ENCODE results near the gene NELL1. TPM values are rescaled to one million over a fixed set of nuclear protein-coding genes. Genes with fewer than 3 reads are reported as not detected.

The NELL1 gene
- total and polyA plus RNA-seq, 10 donors, result 0.20 TPM; not detected in 9

DNA sequence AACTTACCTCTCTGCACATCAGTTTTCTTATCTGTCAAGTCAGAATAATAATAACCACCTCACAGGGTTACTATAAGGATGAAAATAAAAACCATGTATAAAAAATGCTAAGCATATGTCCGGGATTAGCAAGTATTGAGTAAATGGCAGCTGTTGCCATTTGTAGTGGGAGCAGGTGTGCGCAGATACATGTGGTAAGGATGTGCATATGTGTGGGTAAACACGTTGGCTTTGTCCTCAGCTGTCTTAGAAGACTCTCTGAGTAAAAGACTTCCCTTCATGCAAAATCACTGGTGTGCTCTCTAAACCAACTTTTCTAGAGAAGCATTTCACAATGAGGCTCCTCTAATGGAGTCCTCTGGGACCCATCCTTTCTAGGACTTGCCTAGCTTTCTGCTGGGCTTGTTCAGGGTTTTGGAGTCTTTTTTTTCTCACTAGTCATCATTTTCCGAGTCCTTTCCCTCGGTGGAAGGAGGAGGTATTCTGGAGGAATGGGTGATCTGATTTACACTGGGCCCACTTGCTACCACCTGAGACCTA, 62.4 kb downstream of the NELL1 start:
- H3K4me1 ChIP-seq, result no peaks in the 10 kb centered on the region
- no peak overlapping the region for H3K4me3 ChIP-seq
- H3K27me3 ChIP-seq (replicated peaks in 1 of 7), result no peaks in the 10 kb centered on the region
- DNase-seq, result no peak
- peaks cover 0 to 30% (median 0%) of the 10 kb centered on the region in 8 donors for H3K9me3 ChIP-seq
- TF ChIP-seq, protein P1, sequence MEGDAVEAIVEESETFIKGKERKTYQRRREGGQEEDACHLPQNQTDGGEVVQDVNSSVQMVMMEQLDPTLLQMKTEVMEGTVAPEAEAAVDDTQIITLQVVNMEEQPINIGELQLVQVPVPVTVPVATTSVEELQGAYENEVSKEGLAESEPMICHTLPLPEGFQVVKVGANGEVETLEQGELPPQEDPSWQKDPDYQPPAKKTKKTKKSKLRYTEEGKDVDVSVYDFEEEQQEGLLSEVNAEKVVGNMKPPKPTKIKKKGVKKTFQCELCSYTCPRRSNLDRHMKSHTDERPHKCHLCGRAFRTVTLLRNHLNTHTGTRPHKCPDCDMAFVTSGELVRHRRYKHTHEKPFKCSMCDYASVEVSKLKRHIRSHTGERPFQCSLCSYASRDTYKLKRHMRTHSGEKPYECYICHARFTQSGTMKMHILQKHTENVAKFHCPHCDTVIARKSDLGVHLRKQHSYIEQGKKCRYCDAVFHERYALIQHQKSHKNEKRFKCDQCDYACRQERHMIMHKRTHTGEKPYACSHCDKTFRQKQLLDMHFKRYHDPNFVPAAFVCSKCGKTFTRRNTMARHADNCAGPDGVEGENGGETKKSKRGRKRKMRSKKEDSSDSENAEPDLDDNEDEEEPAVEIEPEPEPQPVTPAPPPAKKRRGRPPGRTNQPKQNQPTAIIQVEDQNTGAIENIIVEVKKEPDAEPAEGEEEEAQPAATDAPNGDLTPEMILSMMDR (IDR thresholded peaks at IDR 0.05 in 8 of 11, conservative IDR thresholded peaks at IDR 0.05 in 3 of 11), result no peak
- TF ChIP-seq POLR2AphosphoS5 (IDR thresholded peaks at IDR 0.05) (no peak), POLR2A (IDR thresholded peaks at IDR 0.05) (no peak)
- 72 to 84% (median 77%) methylated on average over 5 of the region's 5 CpGs for WGBS, 5 donors
- intact Hi-C loops (cut with DNase I; ENCODE audit: low total_unique reads), result no loop called here
- no peak overlapping the region for H3K27ac ChIP-seq
- H3K36me3 ChIP-seq, result no peaks in the 10 kb centered on the region

DNA sequence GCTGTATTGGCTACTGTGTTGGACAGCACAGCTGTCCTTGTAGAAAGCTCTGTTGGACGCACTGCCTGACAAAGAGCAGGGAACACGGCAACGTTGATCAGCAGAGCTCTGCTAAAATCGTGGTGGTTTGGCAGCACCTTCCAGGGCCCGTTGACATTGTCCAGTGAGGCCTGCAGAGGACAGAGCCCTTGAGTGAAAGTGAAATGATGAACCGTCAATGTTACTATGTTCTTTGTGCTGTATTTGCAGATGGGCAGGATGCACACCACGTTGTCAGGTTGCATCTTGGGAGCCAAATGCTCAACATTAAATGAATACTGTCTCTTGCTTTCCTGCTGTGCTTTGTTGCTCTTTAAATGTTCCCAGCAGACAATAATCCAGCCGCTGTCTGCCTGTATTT, 69.7 kb downstream of the NELL1 start:
- Histone ChIP-seq H3K4me1 (no peaks in the 10 kb centered on the region), H3K27ac (no peak overlapping the region), H3K36me3 (no peaks in the 10 kb centered on the region), H3K9me3 (peaks cover 0 to 14% (median 0%) of the 10 kb centered on the region in 8 donors), H3K27me3 (replicated peaks in 1 of 7) (no peaks in the 10 kb centered on the region), H3K4me3 (no peak overlapping the region)
- DNase-seq, result no peak
- 55 to 63% (median 60%) methylated on average over 8 of the region's 8 CpGs for WGBS, 5 donors
- intact Hi-C loops (cut with DNase I; ENCODE audit: low total_unique reads), result no loop called here
- TF ChIP-seq POLR2A (IDR thresholded peaks at IDR 0.05) (no peak), POLR2AphosphoS5 (IDR thresholded peaks at IDR 0.05) (no peak)
- TF ChIP-seq, protein P1 (IDR thresholded peaks at IDR 0.05 in 8 of 11, conservative IDR thresholded peaks at IDR 0.05 in 3 of 11), result no peak

GRCh38 chr11:20739577-20739976, 70.2 kb downstream of the NELL1 start:
- H3K27ac ChIP-seq, result no peak overlapping the region
- no peak for DNase-seq
- 52 to 69% (median 59%) methylated on average over 4 of the region's 4 CpGs for WGBS, 5 donors
- H3K4me3 ChIP-seq, result no peak overlapping the region
- no peaks in the 10 kb centered on the region for H3K4me1 ChIP-seq
- H3K36me3 ChIP-seq, result no peaks in the 10 kb centered on the region
- intact Hi-C loops (cut with DNase I; ENCODE audit: low total_unique reads), result no loop called here
- no peak for TF ChIP-seq POLR2A (IDR thresholded peaks at IDR 0.05)
- TF ChIP-seq POLR2AphosphoS5 (IDR thresholded peaks at IDR 0.05), result no peak
- TF ChIP-seq, protein P1 (IDR thresholded peaks at IDR 0.05 in 8 of 11, conservative IDR thresholded peaks at IDR 0.05 in 3 of 11), result no peak
- peaks cover 0 to 12% (median 0%) of the 10 kb centered on the region in 8 donors for H3K9me3 ChIP-seq
- H3K27me3 ChIP-seq (replicated peaks in 1 of 7), result no peaks in the 10 kb centered on the region

DNA sequence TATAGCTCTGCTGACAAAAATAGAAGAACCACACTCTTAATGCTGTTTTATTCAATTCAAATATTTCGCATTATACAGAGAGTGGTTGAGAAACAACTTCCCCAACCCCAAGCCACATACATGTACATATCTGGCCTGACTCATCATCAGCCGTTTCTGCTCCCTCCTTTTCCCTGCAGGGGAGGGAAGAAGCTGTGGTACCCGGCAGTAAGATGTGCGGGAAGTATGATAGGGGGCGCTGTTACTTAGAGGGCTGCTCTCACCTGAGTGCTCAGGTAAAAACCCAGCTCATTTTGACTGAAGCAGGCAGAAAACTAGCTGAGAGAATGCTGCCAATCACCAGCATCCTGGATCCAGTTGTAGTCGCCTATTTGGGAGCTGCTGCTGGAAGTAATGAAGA, 85.5 kb downstream of the NELL1 start:
- H3K9me3 ChIP-seq, result no peaks in the 10 kb centered on the region
- no peak for DNase-seq
- no peak overlapping the region for H3K4me3 ChIP-seq
- no peaks in the 10 kb centered on the region for H3K4me1 ChIP-seq
- H3K36me3 ChIP-seq, result no peaks in the 10 kb centered on the region
- TF ChIP-seq, protein P1 (IDR thresholded peaks at IDR 0.05 in 8 of 11, conservative IDR thresholded peaks at IDR 0.05 in 3 of 11), result no peak
- TF ChIP-seq POLR2AphosphoS5 (IDR thresholded peaks at IDR 0.05) (no peak), POLR2A (IDR thresholded peaks at IDR 0.05) (no peak)
- intact Hi-C loops (cut with DNase I; ENCODE audit: low total_unique reads), result no loop called here
- H3K27ac ChIP-seq, result no peak overlapping the region
- WGBS, 5 donors, result 10 to 18% (median 15%) methylated on average over 6 of the region's 6 CpGs
- no peaks in the 10 kb centered on the region for H3K27me3 ChIP-seq (replicated peaks in 1 of 7)

Data from spleen (tissue), 11 donors.